H1 (cell line): ENCODE results near the gene CFAP92. TPM values are rescaled to one million over a fixed set of nuclear protein-coding genes. Genes with fewer than 3 reads are reported as not detected.

Source experiments
- CTCF ChIA-PET: fragments of 300-600 bp; sonication (Branson Sonifier 250); formaldehyde crosslinking; loops from one replicate; lab custom pipeline; 2021; ENCODE audit not compliant: partially characterized antibody; lab: Charles Lee
- POLR2A ChIA-PET: fragments of 300-600 bp; sonication (Branson Sonifier 250); formaldehyde crosslinking; loops from one replicate; lab custom pipeline; 2021; ENCODE audit warnings: inconsistent platforms; ENCODE audit not compliant: partially characterized antibody; lab: Charles Lee
- DNase-seq, 2 experiments: peaks; one replicate each; pipeline versions ENCODE4 v3.0.0 to v3.0.0-alpha.2; 2010 to 2022; ENCODE audit warnings: low spot score in 2 of 2, low read depth in 1 of 2, mixed read lengths in 1 of 2
- FAIRE-seq: peaks from 2 replicates; lab custom pipeline; 2011; peaks lifted over from hg19 to GRCh38; lab: Jason Lieb, UNC
- H2AFZ ChIP-seq: 2 replicates; pipeline ENCODE4 v1.8.1; 2012; ENCODE audit warnings: low read length, inconsistent platforms
- H2AK5ac ChIP-seq: 2 replicates; pipeline ENCODE4 v1.6.1; 2013; ENCODE audit warnings: low read depth, low read length
- H2BK120ac ChIP-seq: replicated peaks from 2 replicates; pipeline ENCODE3; 2013; ENCODE audit warnings: low read depth, low read length, inconsistent platforms
- H2BK12ac ChIP-seq: 2 replicates; pipeline ENCODE4 v1.6.1; 2013; ENCODE audit warnings: low read depth, low read length
- H2BK15ac ChIP-seq: 2 replicates; pipeline ENCODE4 v1.6.1; 2013; ENCODE audit warnings: low read length
- H2BK20ac ChIP-seq: 2 replicates; pipeline ENCODE4 v1.6.1; 2013; ENCODE audit warnings: low read length
- H2BK5ac ChIP-seq: 2 replicates; pipeline ENCODE4 v1.6.1; 2013; ENCODE audit warnings: low read depth, low read length
- H3K14ac ChIP-seq: 2 replicates; pipeline ENCODE4 v1.6.1; 2013; ENCODE audit warnings: inconsistent platforms; ENCODE audit not compliant: insufficient read length
- H3K18ac ChIP-seq: 2 replicates; pipeline ENCODE4 v1.6.1; 2013; ENCODE audit warnings: low read length; ENCODE audit errors: extremely low read depth
- H3K23ac ChIP-seq: 2 replicates; pipeline ENCODE4 v1.6.1; 2013; ENCODE audit warnings: inconsistent platforms; ENCODE audit not compliant: insufficient read length
- H3K23me2 ChIP-seq: 2 replicates; pipeline ENCODE4 v1.6.1; 2013; ENCODE audit warnings: low read depth, low read length
- H3K27ac ChIP-seq: 2 replicates; pipeline ENCODE4 v1.6.1; 2011; ENCODE audit warnings: low read depth, low read length, inconsistent platforms
- H3K27me3 ChIP-seq, 4 experiments: replicated peaks in 1 of 4; 1 replicate in 1 of 4; 2 replicates in 3 of 4; pipeline versions ENCODE4 v1.6.1 to v1.8.1; 2011 to 2013; ENCODE audit warnings: low read length in 3 of 4, mild to moderate bottlenecking in 3 of 4, inconsistent platforms in 2 of 4, mixed read lengths in 2 of 4, moderate library complexity in 1 of 4; ENCODE audit not compliant: control insufficient read depth in 3 of 4, insufficient read depth in 3 of 4; ENCODE audit errors: extremely low read depth in 1 of 4
- H3K36me3 ChIP-seq, 4 experiments: 2 replicates each; pipeline versions ENCODE4 v1.6.1 to v1.8.1; 2011 to 2013; ENCODE audit warnings: mild to moderate bottlenecking in 4 of 4, low read length in 3 of 4, moderate library complexity in 2 of 4, control low read depth in 1 of 4, inconsistent platforms in 1 of 4; ENCODE audit not compliant: insufficient read depth in 4 of 4, control insufficient read depth in 2 of 4
- H3K4ac ChIP-seq: replicated peaks from 2 replicates; pipeline ENCODE3; 2013; ENCODE audit warnings: low read length, low read depth, mixed read lengths, inconsistent platforms; ENCODE audit not compliant: insufficient read length
- H3K4me1 ChIP-seq, 4 experiments: replicated peaks in 1 of 4; 1 replicate in 1 of 4; 2 replicates in 3 of 4; pipeline versions ENCODE4 v1.6.1 to v1.8.1; 2011 to 2013; ENCODE audit warnings: low read length in 3 of 4, inconsistent platforms in 2 of 4, mixed read lengths in 1 of 4; ENCODE audit not compliant: insufficient read depth in 4 of 4, control insufficient read depth in 3 of 4
- H3K4me2 ChIP-seq, 2 experiments: 2 replicates each; pipeline versions ENCODE4 v1.6.1 to v1.8.1; 2011 to 2013; ENCODE audit warnings: low read depth in 2 of 2, low read length in 2 of 2, control low read depth in 1 of 2, inconsistent platforms in 1 of 2, mild to moderate bottlenecking in 1 of 2; ENCODE audit not compliant: insufficient read depth in 1 of 2
- H3K4me3 ChIP-seq, 4 experiments: fragments of 200-600, 300-600 bp in 1 of 4; sonication (generic), shearing (Covaris generic), sonication (Bioruptor Twin) in 1 of 4; 2 replicates each; pipeline versions ENCODE4 v1.5.1 to v1.8.1; 2011 to 2016; ENCODE audit warnings: low read length in 4 of 4, low read depth in 3 of 4, control low read depth in 2 of 4, inconsistent platforms in 2 of 4, mild to moderate bottlenecking in 2 of 4, mixed read lengths in 1 of 4, moderate library complexity in 1 of 4; ENCODE audit not compliant: insufficient read depth in 2 of 4; ENCODE audit errors: extremely low read depth in 1 of 4
- H3K56ac ChIP-seq: replicated peaks from 2 replicates; pipeline ENCODE3; 2013; ENCODE audit warnings: low read depth, mild to moderate bottlenecking, mixed read lengths, low read length, inconsistent platforms; ENCODE audit not compliant: insufficient read length
- H3K79me1 ChIP-seq: 2 replicates; pipeline ENCODE4 v1.6.1; 2013; ENCODE audit warnings: low read depth, low read length, control low read depth
- H3K79me2 ChIP-seq, 2 experiments: 2 replicates each; pipeline versions ENCODE4 v1.6.1 to v1.8.1; 2012 to 2013; ENCODE audit warnings: low read length in 2 of 2, mild to moderate bottlenecking in 2 of 2, inconsistent platforms in 1 of 2; ENCODE audit not compliant: insufficient read depth in 2 of 2, control insufficient read depth in 1 of 2
- H3K9ac ChIP-seq, 4 experiments: replicated peaks in 1 of 4; 1 replicate in 1 of 4; 2 replicates in 3 of 4; pipeline versions ENCODE4 v1.6.1 to v1.8.1; 2011 to 2013; ENCODE audit warnings: low read depth in 3 of 4, low read length in 3 of 4, control low read depth in 2 of 4, mild to moderate bottlenecking in 2 of 4, moderate library complexity in 2 of 4, inconsistent platforms in 1 of 4; ENCODE audit errors: extremely low read depth in 1 of 4
- H3K9me3 ChIP-seq, 2 experiments: 2 replicates each; pipeline versions ENCODE4 v1.6.1 to v1.8.1; 2012 to 2013; ENCODE audit warnings: mild to moderate bottlenecking in 2 of 2, moderate library complexity in 2 of 2, control low read depth in 1 of 2, inconsistent platforms in 1 of 2, low read depth in 1 of 2, low read length in 1 of 2, mixed read lengths in 1 of 2; ENCODE audit not compliant: insufficient read depth in 2 of 2
- H4K20me1 ChIP-seq, 2 experiments: replicated peaks in 1 of 2; 2 replicates each; pipeline versions ENCODE3 to v1.8.1; 2011 to 2013; ENCODE audit warnings: inconsistent platforms in 2 of 2, low read length in 2 of 2, mild to moderate bottlenecking in 1 of 2; ENCODE audit not compliant: insufficient read depth in 2 of 2, control insufficient read depth in 1 of 2
- H4K5ac ChIP-seq: 2 replicates; pipeline ENCODE4 v1.6.1; 2013; ENCODE audit warnings: low read length, low read depth, mixed read lengths, inconsistent platforms; ENCODE audit not compliant: insufficient read length
- H4K8ac ChIP-seq: 2 replicates; pipeline ENCODE4 v1.8.0; 2013; ENCODE audit warnings: mild to moderate bottlenecking, moderate library complexity, low read length, inconsistent platforms; ENCODE audit not compliant: insufficient read depth; ENCODE audit errors: extremely low read depth
- H4K91ac ChIP-seq: replicated peaks from 2 replicates; pipeline ENCODE3; 2013; ENCODE audit warnings: low read length, mixed read lengths, inconsistent platforms; ENCODE audit not compliant: insufficient read length
- CEBPB ChIP-seq: IDR thresholded peaks from 2 replicates; pipeline ENCODE4 v1.6.1; 2012; ENCODE audit warnings: low read depth, low read length
- CHD2 ChIP-seq: IDR thresholded peaks from 2 replicates; pipeline ENCODE4 v1.6.1; 2012; ENCODE audit warnings: low read length, improper control_type of control experiment
- GABPA ChIP-seq: IDR thresholded peaks from 2 replicates; pipeline ENCODE4 v1.6.1; 2011; ENCODE audit warnings: mild to moderate bottlenecking, low read length, moderate library complexity, borderline replicate concordance; ENCODE audit not compliant: insufficient read depth
- JUN ChIP-seq: IDR thresholded peaks from 2 replicates; pipeline ENCODE4 v1.6.1; 2011; ENCODE audit warnings: low read depth, mild to moderate bottlenecking, improper control_type of control experiment, low read length
- MAX ChIP-seq: IDR thresholded peaks from 2 replicates; pipeline ENCODE4 v1.6.1; 2012; ENCODE audit warnings: inconsistent platforms
- POLR2A ChIP-seq, 2 experiments: IDR thresholded peaks; 1 replicate in 1 of 2; 2 replicates in 1 of 2; pipeline ENCODE4 v1.6.1; 2011; ENCODE audit warnings: low read depth in 2 of 2, low read length in 2 of 2, mild to moderate bottlenecking in 2 of 2; ENCODE audit errors: control extremely low read depth in 1 of 2
- SP4 ChIP-seq: IDR thresholded peaks from 2 replicates; pipeline ENCODE4 v1.6.1; 2012; ENCODE audit warnings: low read length, inconsistent platforms
- TAF7 ChIP-seq: optimal IDR thresholded peaks from 2 replicates; pipeline ENCODE3; 2011; ENCODE audit warnings: low read depth, mild to moderate bottlenecking, inconsistent platforms, low read length, moderate library complexity, borderline replicate concordance
- WGBS, 2 experiments: shearing (Covaris generic) in 1 of 2; methylation state at CpG; one replicate each; pipeline versions ENCODE4 v1.1.6 to v1.1.7; 2013 to 2015; ENCODE audit warnings: low lambda C conversion rate in 2 of 2, mixed read lengths in 2 of 2, inconsistent platforms in 1 of 2, low coverage in 1 of 2, missing lambda C conversion rate in 1 of 2; ENCODE audit not compliant: insufficient replicate concordance in 2 of 2, insufficient coverage in 1 of 2, insufficient read length in 1 of 2; ENCODE audit errors: extremely low coverage in 1 of 2, missing lambda C conversion rate in 1 of 2; 5-methylcytosine and 5-hydroxymethylcytosine counted together
- polyA plus RNA-seq, 7 experiments: library from polyadenylated mRNA; depleted of rRNA in 3 of 7; stranded (reverse) in 5 of 7; unstranded in 2 of 7; fragments of >200 nt in 5 of 7; fragments of 200-250 nt in 2 of 7; gene quantifications; 1 replicate in 5 of 7; 2 replicates in 1 of 7; 4 replicates in 1 of 7; pipeline versions ENCODE4 v1.2.1 to v1.2.3, GENCODE V29; 2011 to 2013; ENCODE audit warnings: missing spikeins in 2 of 7, mixed read lengths in 2 of 7
- total RNA-seq: library from RNA; stranded (reverse); fragmentation: NEBNext Ultra II Directional; extraction: Animal tissue kit (Norgen Biotek cat#: 25700); gene quantifications from 2 replicates; pipeline ENCODE4 v1.2.1, GENCODE V29; 2021

The CFAP92 gene
- total and polyA plus RNA-seq, 2 of the 8 experiments (the other 6 are each of a cell fraction or from before 2014, with no cell fraction given) = 0.77 to 2.0 TPM

DNA sequence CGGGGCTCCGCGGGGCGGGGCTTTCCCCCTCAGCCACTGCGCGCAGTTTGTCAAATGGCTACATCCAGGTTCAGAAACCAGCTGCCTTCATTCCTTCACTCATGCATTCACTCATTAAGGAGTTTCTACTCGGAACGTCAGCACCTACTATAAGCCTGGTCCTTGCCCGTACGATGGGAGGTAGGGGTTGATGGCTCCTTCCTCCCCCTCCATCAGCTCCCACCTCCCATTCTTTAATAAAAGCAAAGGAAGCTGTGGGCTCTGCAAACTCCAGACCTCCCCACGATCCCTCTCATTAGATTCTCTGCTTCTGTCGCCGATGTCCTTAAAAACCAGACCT, 267 bp upstream of the CFAP92 start:
- peaks cover 0 to 19% (median 17%) of the 10 kb centered on the region in 4 experiments; a peak in 6 of 7 replicates for H3K27me3 ChIP-seq

More for the DNA sequence above, 267 bp upstream of the CFAP92 start:
- Histone ChIP-seq H4K20me1 (no peaks in the 10 kb centered on the region), H3K4me2 (peak overlapping the region; percentile 90 to 94), H4K8ac (no peak overlapping the region), H2BK5ac (no peak overlapping the region), H2BK120ac (no peak overlapping the region), H3K79me1 (no peaks in the 10 kb centered on the region), H3K18ac (no peak overlapping the region), H3K23me2 (peaks cover 8% of the 10 kb centered on the region; the same call in 1 of the 2 replicates), H2BK12ac (no peak overlapping the region), H3K9me3 (no peaks in the 10 kb centered on the region), H2BK15ac (no peak overlapping the region), H4K5ac (no peak overlapping the region), H3K4ac (no peak overlapping the region), H2AFZ (0 out of 2 replicates have a peak overlapping the region, but pooled peaks have one; percentile 30), H4K91ac (no peak overlapping the region), H3K23ac (no peak overlapping the region), H3K56ac (no peak overlapping the region), H3K36me3 (no peaks in the 10 kb centered on the region), H2AK5ac (no peak overlapping the region), H3K9ac (0 out of 7 replicates have a peak overlapping the region, but pooled peaks of 1 of the 4 experiments have one; percentile 16), H3K27ac (no peak overlapping the region), H3K14ac (no peak overlapping the region), H3K4me1 (peaks cover 7 to 16% (median 10%) of the 10 kb centered on the region in 4 experiments), H2BK20ac (no peak overlapping the region), H3K79me2 (no peaks in the 10 kb centered on the region), H3K4me3 (peak overlapping the region; percentile 8 to 62 (median 48); a peak in 5 of 8 replicates)
- POLR2A ChIA-PET = interaction anchor here (0.7 to 1.9 kb wide), 10 partner anchors 8 to 322 kb away, joined by 3 to 5 read pairs (median 4); partner anchors contain the start of gene ACAD9
- FAIRE-seq (no peak), DNase-seq (no peak)
- TF ChIP-seq SP4 (no peak), CHD2 (no peak), GABPA (no peak), TAF7 (no peak), CEBPB (no peak), JUN (no peak), MAX (no peak), POLR2A (IDR thresholded peaks at IDR 0.05; ENCODE audit: control extremely low read depth in 1 of 2, low read depth in 2 of 2, low read length in 2 of 2) (no peak)
- WGBS, 2 experiments = 23% methylated on average over 9 of the region's 13 CpGs; no CpG with 5 or more reads in 1 of the 2 experiments
- CTCF ChIA-PET = interaction anchor here (1.0 to 3.6 kb wide), 6 partner anchors 9 to 251 kb away, joined by 3 to 28 read pairs (median 6); no protein-coding TSS in a partner anchor
